22Rv1 (cell line): Measurements from ENCODE around the gene KANSL1.

ENCODE experiments used
- H3K27ac ChIP-seq: fragments of 450-650 bp; 2 replicates; pipeline ENCODE4 v1.5.1; 2017
- ZFX ChIP-seq: fragments of 450-650 bp; IDR thresholded peaks from 2 replicates; pipeline ENCODE4 v1.6.1; 2017; ENCODE audit warnings: antibody characterized with exemption, borderline replicate concordance
- TF ChIP-seq, protein P1 (sequence below): fragments of 450-650 bp; IDR thresholded peaks from 2 replicates; pipeline ENCODE4 v1.5.1; 2017; ENCODE audit warnings: mild to moderate bottlenecking

The KANSL1 gene

DNA sequence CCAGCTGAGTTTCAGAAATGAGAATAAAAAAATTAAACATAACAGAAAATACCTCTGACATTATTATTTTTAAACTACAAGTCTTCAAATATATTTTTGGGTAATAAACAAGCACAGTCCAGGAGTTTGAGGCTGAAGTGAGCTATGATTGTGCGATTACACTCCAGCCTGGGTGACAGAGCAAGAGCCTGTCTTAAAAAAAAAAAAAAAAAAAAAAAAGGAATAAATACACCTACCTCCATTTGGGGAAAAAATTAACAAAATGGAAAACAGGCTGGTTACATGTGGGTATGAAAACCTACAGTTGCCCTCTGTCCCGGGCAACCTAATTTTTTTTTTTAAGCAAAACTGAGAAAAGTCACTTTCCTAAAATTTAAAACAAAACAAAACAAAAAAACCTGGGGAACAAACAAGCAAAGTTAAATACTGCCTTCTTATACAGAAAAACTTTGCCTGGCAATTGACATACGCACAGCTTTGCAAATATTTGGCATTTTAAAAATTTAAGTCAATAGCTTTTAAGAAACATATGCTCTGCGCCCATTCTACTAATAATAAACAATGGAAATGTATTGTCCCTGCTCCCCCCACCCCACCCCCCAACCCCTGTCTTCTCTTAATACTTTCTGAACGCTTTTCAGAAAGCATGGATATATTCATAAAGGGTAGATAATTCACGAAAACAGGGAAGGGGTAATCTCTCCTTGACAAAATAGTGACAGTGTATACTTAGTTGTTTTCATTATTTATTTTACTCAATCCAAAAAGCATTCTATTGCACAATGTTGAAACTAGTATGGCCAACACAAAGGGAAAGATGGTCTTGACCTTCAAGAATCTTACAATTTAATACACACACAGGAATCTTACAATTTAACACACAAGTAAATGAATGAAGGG is 112.9 kb downstream of the KANSL1 start:
- no peak overlapping the region for H3K27ac ChIP-seq
- TF ChIP-seq, protein P1, sequence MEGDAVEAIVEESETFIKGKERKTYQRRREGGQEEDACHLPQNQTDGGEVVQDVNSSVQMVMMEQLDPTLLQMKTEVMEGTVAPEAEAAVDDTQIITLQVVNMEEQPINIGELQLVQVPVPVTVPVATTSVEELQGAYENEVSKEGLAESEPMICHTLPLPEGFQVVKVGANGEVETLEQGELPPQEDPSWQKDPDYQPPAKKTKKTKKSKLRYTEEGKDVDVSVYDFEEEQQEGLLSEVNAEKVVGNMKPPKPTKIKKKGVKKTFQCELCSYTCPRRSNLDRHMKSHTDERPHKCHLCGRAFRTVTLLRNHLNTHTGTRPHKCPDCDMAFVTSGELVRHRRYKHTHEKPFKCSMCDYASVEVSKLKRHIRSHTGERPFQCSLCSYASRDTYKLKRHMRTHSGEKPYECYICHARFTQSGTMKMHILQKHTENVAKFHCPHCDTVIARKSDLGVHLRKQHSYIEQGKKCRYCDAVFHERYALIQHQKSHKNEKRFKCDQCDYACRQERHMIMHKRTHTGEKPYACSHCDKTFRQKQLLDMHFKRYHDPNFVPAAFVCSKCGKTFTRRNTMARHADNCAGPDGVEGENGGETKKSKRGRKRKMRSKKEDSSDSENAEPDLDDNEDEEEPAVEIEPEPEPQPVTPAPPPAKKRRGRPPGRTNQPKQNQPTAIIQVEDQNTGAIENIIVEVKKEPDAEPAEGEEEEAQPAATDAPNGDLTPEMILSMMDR, result no peak
- no peak for TF ChIP-seq ZFX

DNA sequence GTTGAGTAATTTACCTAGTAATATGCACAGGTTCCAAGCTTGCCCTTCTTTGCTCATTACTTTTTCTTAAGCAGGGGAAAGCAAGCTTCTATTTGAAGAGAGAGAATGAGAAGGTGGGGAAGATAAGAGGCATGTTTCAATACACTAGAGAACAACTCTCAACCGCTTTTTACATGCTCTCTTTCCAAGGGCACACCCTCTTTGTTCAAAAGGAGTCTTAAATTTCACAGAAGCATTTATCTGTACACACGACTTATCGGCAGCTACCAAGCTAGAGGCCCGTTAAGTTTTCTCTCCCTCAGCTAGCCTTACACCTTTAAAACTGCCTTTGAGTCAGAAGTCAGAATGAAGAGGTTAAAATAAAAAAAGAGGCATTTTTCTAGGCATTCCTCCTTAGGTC is 114.6 kb downstream of the KANSL1 start:
- TF ChIP-seq, protein P1, result no peak
- no peak for TF ChIP-seq ZFX
- no peak overlapping the region for H3K27ac ChIP-seq

DNA sequence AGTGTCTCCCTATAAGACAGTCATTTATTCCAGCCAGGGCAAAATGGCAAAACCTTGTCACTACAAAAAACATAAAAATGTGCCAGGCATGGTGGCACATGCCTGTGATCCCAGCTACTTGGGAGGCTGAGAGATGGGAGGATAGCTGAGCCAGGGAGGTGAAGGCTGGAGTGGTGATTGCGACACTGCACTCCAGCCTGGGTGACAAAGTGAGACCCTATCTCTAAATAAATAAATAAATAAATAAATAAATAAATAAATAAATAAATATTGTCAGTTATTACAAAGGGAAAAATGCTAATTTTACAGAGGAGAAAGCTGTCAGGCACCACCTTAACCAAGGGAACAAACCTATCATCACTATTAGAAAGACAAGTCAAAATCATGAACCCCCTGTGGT is 118.7 kb downstream of the KANSL1 start:
- no peak overlapping the region for H3K27ac ChIP-seq
- TF ChIP-seq ZFX, result no peak
- TF ChIP-seq, protein P1, result no peak

DNA sequence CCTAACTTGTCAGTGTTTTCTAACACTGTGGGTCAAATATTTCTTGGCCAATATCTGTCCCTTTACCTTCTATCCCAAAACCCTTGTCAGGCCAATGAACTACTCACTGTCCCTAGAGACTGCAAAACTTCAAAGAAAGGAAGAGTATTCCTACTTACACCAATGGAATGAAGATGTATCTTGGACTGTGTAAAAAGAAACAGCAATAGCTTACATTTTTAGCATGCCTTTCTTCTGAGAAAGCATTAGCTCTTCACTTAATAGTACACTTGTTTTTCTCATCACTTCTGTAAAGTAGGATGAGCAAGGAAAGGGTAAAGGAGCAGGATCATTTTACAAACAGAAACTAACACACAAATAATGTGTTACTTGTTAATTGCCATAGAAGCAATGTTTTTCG is 120.2 kb downstream of the KANSL1 start:
- H3K27ac ChIP-seq, result no peak overlapping the region
- no peak for TF ChIP-seq ZFX
- TF ChIP-seq, protein P1, result no peak

DNA sequence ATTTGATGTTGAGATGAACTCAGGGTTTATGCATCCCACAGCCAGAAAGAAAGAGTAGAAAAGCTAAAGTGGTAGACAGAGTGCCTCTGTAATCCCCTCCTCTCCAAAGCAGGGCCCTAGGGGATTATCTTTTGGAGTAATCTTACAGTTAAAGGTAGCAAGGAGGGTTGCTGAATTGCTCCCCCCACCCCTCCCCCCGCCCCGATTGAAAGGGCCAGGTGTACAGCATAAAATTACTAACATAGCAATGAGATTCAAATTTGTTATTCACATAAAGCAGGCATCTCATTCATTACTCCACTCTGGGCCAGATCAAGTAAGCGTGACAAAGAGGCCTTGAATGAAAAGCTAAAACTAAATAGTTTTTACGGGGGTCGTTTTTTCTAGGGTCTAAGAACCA is 121.4 kb downstream of the KANSL1 start:
- H3K27ac ChIP-seq, result no peak overlapping the region
- TF ChIP-seq, protein P1, result no peak
- no peak for TF ChIP-seq ZFX

DNA sequence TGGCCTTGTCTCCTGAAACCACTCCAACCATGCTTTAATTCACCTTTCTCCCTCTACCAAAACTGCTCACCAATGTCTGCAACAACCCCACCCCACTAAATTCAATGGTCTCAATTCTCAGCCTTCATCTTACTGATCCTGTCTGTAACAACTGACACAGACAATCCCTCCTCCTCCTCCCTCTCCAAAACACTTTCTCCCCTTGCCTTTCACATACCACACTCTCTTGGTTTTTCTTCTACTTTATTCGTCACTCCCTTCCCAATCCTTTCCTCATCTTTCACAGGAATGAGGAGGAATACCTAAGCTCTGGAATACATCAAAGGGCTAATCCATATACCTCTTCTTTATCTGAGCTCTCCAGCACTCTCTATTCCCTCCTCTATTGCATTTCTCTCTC is 128.8 kb downstream of the KANSL1 start:
- no peak overlapping the region for H3K27ac ChIP-seq
- TF ChIP-seq, protein P1, result no peak
- TF ChIP-seq ZFX, result no peak

DNA sequence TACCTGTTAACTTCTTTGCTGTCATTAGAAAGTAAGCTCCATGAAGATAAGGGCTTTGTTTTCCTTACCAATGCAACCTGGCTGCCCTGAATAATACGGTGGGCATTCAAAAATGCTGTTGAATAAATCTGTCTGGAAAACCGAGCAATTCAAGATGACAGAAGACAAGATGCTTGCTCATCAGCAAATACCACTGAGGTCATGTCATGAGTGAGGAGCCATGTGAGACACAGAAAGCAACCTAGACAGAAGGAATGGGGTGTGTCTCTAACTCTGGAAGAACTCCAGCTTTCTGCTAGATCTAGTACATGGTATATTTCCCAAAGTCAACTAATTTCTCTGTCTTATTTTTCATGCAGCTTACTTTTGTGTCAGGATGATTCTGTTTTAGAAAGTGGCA is 130.0 kb downstream of the KANSL1 start:
- no peak for TF ChIP-seq ZFX
- TF ChIP-seq, protein P1, result no peak
- H3K27ac ChIP-seq, result no peak overlapping the region
